Measurements from ENCODE around the gene TMBIM4.

Gene TMBIM4

DNA sequence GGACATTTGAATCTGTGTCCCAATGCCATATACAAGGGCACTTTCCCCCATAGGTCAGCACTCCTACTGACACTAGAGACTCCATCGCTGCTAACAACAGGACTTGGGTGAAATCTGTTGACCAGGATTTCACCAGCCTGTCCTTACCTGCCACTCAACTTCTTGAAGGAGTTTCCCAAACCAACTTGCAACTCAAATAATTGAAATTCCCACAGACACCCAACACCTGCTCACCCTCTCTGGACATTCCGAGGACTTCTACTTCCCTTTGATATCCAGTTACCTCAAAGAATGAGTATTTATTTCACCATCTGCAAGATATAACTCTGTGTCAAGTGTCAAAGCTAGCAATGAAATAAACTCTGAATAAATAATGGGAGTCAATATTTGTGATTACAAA is 83.8 kb downstream of the TMBIM4 start:
- DNase-seq, result no peak
